ENCODE results near the gene ERCC6L2.

DNA sequence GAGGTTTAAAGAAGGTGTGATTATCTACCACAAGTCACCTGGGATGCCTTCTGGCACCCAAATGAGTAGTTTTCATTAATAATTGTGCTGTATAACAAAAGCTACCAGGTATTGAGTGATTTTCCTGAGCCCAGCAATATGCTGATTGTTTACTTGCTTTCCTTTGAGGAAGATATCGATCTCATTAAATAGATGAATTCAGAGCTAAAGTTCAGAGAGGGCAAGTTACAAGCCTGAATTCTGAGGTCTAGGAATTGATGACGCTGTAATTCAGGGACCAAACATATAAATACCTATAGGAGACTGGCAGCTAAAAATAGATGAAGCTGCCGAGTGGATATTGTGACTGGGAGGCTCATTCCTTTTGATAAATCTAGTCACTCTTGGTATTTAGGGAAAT is 1.1 kb downstream of the ERCC6L2 start:
- TF ChIP-seq POLR2A (IDR thresholded peaks at IDR 0.05; ENCODE audit: low read length) (no peak), GATA1 (IDR thresholded peaks at IDR 0.05; ENCODE audit: low read depth, low read length) (no peak)
